Brain microvascular endothelial cell (primary cell): ENCODE results near the gene ETNPPL.

Source experiments
- DNase-seq: peaks from one replicate; pipeline ENCODE4 v3.0.0-alpha.2; 2020
- H3K27ac ChIP-seq: fragments of 250-450 bp; sonication (Bioruptor Pico); 2 replicates; pipeline ENCODE4 v1.5.1; 2020; ENCODE audit warnings: mild to moderate bottlenecking, moderate library complexity
- H3K27me3 ChIP-seq: fragments of 250-450 bp; sonication (Bioruptor Pico); replicated peaks from 2 replicates; pipeline ENCODE4 v1.5.1; 2020; ENCODE audit warnings: mild to moderate bottlenecking
- H3K36me3 ChIP-seq: fragments of 250-450 bp; sonication (Bioruptor Pico); replicated peaks from 2 replicates; pipeline ENCODE4 v1.5.1; 2020; ENCODE audit warnings: mild to moderate bottlenecking
- H3K4me3 ChIP-seq: 2 replicates; pipeline ENCODE4 v1.5.1; 2011; ENCODE audit warnings: low read depth, mild to moderate bottlenecking, control low read depth, low read length, moderate library complexity
- in situ Hi-C: cut with HindIII; loops from 2 replicates; pipeline ENCODE4 v1.10.0; 2017; ENCODE audit warnings: low sequenced_read_pairs, low pct_ligation_motif_present
- TF ChIP-seq, protein P1 (sequence below): IDR thresholded peaks from 2 replicates; pipeline ENCODE4 v1.5.1; 2011; ENCODE audit warnings: low read depth, mild to moderate bottlenecking, moderate library complexity, low read length, control low read depth, inconsistent platforms; ENCODE audit errors: missing control alignments

Gene ETNPPL

DNA sequence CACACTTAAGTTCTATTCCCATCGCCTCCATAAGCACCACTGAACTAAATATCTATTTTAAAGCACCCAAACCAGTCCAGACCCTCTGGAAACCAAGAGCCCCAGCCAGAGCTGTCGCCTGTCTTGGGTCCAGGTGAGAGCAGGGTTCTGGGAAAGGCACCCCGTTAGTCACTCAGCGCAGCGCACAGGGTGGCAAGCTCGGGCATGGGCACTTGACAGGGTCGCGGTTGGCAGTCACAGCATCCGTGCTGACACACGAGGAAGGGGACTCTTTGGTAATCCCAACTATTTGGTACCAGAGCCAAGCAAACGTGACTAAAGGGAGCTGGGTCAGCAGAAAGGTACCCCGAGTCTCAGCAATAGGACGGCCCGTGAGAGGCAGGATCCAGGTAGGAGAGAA lies 24.3 kb upstream of the ETNPPL start:
- H3K4me3 ChIP-seq: no peak overlapping the region
- no peaks in the 10 kb centered on the region for H3K36me3 ChIP-seq
- in situ Hi-C loops: no loop called here
- TF ChIP-seq, protein P1, sequence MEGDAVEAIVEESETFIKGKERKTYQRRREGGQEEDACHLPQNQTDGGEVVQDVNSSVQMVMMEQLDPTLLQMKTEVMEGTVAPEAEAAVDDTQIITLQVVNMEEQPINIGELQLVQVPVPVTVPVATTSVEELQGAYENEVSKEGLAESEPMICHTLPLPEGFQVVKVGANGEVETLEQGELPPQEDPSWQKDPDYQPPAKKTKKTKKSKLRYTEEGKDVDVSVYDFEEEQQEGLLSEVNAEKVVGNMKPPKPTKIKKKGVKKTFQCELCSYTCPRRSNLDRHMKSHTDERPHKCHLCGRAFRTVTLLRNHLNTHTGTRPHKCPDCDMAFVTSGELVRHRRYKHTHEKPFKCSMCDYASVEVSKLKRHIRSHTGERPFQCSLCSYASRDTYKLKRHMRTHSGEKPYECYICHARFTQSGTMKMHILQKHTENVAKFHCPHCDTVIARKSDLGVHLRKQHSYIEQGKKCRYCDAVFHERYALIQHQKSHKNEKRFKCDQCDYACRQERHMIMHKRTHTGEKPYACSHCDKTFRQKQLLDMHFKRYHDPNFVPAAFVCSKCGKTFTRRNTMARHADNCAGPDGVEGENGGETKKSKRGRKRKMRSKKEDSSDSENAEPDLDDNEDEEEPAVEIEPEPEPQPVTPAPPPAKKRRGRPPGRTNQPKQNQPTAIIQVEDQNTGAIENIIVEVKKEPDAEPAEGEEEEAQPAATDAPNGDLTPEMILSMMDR: no peak
- H3K27ac ChIP-seq: no peak overlapping the region
- H3K27me3 ChIP-seq: no peaks in the 10 kb centered on the region
- no peak for DNase-seq

DNA sequence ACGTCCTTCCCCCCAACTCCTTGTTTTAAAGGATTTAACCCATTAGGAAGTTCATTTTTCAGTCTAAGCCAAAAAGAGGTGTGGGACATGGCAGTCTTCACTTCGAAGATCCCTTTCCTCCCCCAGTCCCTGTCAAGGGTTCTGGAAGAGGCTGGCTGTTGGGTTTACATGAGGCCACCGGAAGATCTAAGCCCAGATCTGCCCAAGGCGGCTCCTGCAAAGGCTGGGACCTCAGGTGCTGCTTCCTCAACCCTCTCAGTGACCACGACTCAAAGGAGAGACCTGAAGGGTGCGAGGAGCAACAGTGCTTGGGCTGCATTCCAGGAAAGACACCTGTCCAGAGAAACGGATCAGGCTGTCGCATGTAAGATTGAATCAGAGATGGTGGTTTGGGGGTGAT lies 23.5 kb upstream of the ETNPPL start:
- Histone ChIP-seq H3K4me3 (no peak overlapping the region), H3K27me3 (no peaks in the 10 kb centered on the region), H3K27ac (no peak overlapping the region), H3K36me3 (no peaks in the 10 kb centered on the region)
- DNase-seq: no peak
- in situ Hi-C loops: no loop called here
- TF ChIP-seq, protein P1: no peak

DNA sequence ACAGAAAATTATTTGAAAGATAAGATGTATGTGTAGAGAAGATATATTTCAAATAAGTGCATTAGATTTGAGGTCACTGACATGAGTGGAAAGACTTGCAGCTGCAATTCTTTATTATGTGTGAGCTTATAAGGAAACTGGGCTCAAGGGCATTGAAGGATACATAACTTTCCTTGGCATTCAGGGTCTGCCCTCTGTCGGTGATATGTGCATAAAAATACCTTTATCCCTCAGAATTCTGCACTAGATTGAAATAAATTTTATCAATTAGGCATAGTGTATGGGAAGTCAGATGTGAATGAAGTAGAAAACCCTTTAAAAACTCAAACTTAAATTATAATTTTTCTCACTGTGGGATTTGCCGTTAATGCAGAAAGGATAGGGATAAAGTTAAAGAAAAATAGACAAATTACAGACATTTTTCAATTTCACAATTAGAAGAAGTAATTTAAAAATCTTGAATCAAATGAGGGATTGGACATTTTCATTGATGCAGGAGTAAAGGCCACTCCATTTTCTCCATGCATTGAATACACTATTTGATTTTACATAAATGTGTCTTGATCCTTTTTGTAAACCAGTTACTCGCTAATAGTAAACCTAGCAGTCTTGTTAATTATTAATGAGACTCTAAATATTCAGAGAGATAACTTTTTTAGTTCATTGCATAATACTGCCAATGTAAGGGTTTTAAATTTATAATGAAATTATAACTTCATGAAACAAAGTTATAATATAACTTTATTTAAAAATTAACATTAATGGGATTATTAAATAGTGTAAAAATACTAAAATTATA lies 21.0 kb upstream of the ETNPPL start:
- Histone ChIP-seq H3K27ac (no peak overlapping the region), H3K4me3 (no peak overlapping the region), H3K36me3 (no peaks in the 10 kb centered on the region), H3K27me3 (no peaks in the 10 kb centered on the region)
- in situ Hi-C loops: no loop called here
- TF ChIP-seq, protein P1: peak; percentile 40
- DNase-seq: no peak

DNA sequence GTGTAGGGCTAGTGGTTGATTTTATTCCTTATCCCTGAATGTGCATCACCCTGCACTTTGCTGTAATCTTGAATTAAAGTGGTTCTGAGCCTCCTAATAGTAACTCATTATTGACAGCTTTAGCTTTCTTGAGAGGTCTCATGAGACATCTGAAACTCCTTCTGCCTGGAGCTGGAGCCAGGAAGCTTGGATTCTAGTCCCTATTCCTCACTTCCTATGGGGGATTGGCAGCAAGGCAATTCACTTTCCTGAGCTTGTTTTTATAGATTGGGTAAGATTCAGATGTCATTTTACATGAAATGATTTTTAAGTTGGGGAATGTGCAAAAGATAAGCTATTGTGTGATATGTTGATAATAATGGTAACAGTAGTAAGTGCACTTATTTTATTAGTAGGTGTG lies 17.1 kb upstream of the ETNPPL start:
- TF ChIP-seq, protein P1: no peak
- no peaks in the 10 kb centered on the region for H3K36me3 ChIP-seq
- no peak for DNase-seq
- H3K4me3 ChIP-seq: no peak overlapping the region
- in situ Hi-C loops: no loop called here
- no peak overlapping the region for H3K27ac ChIP-seq
- H3K27me3 ChIP-seq: no peaks in the 10 kb centered on the region

DNA sequence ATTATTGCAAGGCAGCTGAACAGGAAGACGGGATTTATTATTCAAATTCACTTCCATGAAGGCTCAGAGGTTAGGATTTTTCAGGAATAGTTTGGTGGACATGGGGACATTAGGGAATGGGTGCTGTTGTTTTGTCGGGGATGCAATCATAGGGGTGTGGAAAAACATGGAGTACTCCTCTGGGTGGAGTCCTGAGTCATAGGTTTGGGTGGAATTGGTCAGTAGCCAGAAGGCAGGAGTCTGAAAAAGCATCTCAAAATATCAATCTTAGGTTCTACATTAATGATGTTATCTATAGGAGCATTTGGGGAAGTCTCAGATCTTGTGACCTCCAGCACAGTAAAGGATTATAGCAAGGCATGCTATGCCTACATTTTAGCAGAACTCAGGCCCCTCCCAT lies 14.5 kb upstream of the ETNPPL start:
- H3K27me3 ChIP-seq: no peaks in the 10 kb centered on the region
- TF ChIP-seq, protein P1: no peak
- H3K4me3 ChIP-seq: no peak overlapping the region
- H3K27ac ChIP-seq: no peak overlapping the region
- in situ Hi-C loops: no loop called here
- no peaks in the 10 kb centered on the region for H3K36me3 ChIP-seq
- no peak for DNase-seq

DNA sequence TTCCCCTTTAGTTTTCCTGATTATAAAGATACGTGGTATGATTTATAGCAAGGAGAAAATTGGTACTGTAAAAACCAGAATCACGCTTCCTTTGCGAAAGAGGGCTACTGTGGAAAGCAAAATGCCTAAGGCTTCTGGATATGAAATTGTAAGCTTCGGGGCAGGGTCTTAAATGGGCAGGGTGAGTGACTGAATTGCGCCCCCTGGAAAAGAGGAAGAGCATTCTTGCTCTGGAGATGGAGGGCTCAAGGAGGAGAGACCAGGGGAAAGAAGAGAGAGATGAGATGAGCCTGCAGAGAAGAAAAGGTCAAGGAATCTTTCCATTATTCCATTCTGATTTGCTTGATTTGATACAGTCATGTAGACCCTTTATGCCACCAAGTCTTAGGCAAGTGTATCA lies 13.1 kb upstream of the ETNPPL start:
- TF ChIP-seq, protein P1: no peak
- in situ Hi-C loops: no loop called here
- no peaks in the 10 kb centered on the region for H3K27me3 ChIP-seq
- no peak overlapping the region for H3K4me3 ChIP-seq
- no peak overlapping the region for H3K27ac ChIP-seq
- H3K36me3 ChIP-seq: no peaks in the 10 kb centered on the region
- no peak for DNase-seq
